Chondrocyte (in vitro differentiated cells): ENCODE results near the gene FHL2. TPM values are rescaled to one million over a fixed set of nuclear protein-coding genes. Genes with fewer than 3 reads are reported as not detected.
A peak's percentile ranks its signal among the peaks of the same experiment; 100 is the strongest.

ENCODE experiments used
- DNase-seq: peaks from one replicate; pipeline ENCODE4 v3.0.0; 2021; ENCODE audit warnings: mixed read lengths, low spot score
- H3K27ac Mint-ChIP-seq: one replicate; pipeline ENCODE4 v1.8.0; 2021; ENCODE audit warnings: mild to moderate bottlenecking, moderate library complexity, mixed read lengths; ENCODE audit not compliant: unreplicated experiment
- H3K27me3 Mint-ChIP-seq: 2 replicates; pipeline ENCODE4 v1.8.0; 2021; ENCODE audit warnings: low read depth, mixed read lengths
- H3K36me3 Mint-ChIP-seq: 2 replicates; pipeline ENCODE4 v1.8.0; 2021; ENCODE audit warnings: low read depth, mixed read lengths
- H3K4me1 Mint-ChIP-seq: 2 replicates; pipeline ENCODE4 v1.8.0; 2021; ENCODE audit warnings: low read depth, mild to moderate bottlenecking, mixed read lengths
- H3K4me3 Mint-ChIP-seq: one replicate; pipeline ENCODE4 v1.8.0; 2021; ENCODE audit warnings: mild to moderate bottlenecking, moderate library complexity, mixed read lengths; ENCODE audit not compliant: unreplicated experiment
- H3K9me3 Mint-ChIP-seq: 2 replicates; pipeline ENCODE4 v1.8.0; 2021; ENCODE audit warnings: low read depth, mixed read lengths
- total RNA-seq: library from RNA; stranded (reverse); gene quantifications from 3 replicates; pipeline ENCODE4 v1.2.1, GENCODE V29; 2021
- TF ChIP-seq, protein P1 (sequence below): fragments of 200-600 bp; sonication (generic); IDR thresholded peaks from 2 replicates; pipeline ENCODE4 v1.5.0; 2021; ENCODE audit warnings: antibody characterized with exemption, mild to moderate bottlenecking, moderate library complexity

Gene FHL2
- total RNA-seq, 1 donor from 2014 or later, result 104 TPM

DNA sequence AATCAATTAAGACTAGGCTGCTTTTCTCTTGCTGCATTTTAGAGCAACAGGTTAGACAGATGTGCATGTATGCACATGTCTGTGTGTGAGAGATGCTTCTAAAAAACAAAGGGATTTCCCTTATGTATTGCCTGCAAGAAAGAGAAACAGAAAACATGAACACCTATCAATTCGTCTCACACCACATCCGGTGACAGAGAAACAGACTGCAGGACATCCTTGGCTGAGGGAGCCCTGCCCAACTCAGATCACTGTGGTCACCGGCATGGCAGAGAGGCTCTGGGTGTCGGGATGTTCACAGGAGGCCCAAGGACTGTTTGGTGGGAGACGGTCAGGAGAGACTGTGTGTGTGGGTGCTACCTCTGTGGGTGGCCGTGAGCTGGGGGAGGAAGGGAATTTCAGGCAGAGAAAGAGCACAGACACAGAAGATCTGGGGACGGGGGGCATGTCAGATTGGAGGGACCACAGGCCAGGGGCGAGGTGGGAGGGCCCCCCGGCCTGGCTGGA is 24.9 kb downstream of the FHL2 start:
- H3K36me3 Mint-ChIP-seq, result peaks cover 49% of the 10 kb centered on the region
- no peaks in the 10 kb centered on the region for H3K27me3 Mint-ChIP-seq
- no peak overlapping the region for H3K4me3 Mint-ChIP-seq
- H3K4me1 Mint-ChIP-seq, result peaks cover 86% of the 10 kb centered on the region
- TF ChIP-seq, protein P1, sequence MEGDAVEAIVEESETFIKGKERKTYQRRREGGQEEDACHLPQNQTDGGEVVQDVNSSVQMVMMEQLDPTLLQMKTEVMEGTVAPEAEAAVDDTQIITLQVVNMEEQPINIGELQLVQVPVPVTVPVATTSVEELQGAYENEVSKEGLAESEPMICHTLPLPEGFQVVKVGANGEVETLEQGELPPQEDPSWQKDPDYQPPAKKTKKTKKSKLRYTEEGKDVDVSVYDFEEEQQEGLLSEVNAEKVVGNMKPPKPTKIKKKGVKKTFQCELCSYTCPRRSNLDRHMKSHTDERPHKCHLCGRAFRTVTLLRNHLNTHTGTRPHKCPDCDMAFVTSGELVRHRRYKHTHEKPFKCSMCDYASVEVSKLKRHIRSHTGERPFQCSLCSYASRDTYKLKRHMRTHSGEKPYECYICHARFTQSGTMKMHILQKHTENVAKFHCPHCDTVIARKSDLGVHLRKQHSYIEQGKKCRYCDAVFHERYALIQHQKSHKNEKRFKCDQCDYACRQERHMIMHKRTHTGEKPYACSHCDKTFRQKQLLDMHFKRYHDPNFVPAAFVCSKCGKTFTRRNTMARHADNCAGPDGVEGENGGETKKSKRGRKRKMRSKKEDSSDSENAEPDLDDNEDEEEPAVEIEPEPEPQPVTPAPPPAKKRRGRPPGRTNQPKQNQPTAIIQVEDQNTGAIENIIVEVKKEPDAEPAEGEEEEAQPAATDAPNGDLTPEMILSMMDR, result no peak
- no peaks in the 10 kb centered on the region for H3K9me3 Mint-ChIP-seq
- peak; percentile 69 for DNase-seq
- H3K27ac Mint-ChIP-seq, result peak overlapping the region; percentile 59

DNA sequence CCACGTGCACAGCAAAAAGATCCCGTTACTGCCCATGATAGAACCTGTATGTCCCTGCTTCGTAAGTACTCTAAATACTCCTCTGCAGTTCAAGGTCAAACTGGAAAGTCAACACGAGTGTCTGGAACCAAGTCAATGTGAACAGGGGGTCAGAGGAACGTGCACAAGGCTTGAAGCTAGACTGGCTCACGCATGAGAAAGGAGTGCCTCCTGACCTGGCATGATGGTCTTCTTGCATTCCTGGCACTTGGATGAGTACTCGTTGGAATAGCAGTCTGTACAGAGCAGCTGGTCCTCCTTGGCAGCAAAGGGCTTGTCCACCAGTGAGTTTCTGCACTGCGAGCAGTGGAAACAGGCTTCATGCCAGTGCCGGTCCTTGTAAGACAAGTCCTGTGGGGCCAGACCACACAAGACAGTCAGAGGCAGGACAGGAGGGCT is 25.5 kb downstream of the FHL2 start:
- peak; percentile 61 for DNase-seq
- Mint-ChIP-seq H3K9me3 (no peaks in the 10 kb centered on the region), H3K4me1 (peaks cover 82% of the 10 kb centered on the region), H3K27me3 (no peaks in the 10 kb centered on the region), H3K4me3 (no peak overlapping the region), H3K27ac (peak overlapping the region; percentile 43), H3K36me3 (peaks cover 51% of the 10 kb centered on the region)
- TF ChIP-seq, protein P1, result no peak

DNA sequence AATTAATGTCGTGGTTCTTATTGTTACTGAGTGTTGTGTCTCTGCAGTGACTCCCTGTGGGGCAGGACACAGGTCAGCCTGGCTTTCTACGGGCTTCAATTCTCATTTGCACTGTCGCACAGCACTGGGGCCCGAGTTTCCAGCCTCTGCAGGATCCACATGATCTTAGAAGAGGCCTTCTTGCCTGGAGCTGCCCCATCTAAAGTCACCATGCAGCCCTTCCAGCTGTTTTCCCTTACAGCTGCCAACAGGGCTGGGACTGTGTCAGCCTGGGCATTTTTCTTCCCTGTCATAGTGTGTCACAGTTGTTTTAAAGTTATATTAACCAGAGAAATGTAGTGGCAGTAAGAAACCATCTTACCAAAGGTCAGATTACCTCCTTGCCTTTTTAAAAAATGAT is 27.0 kb downstream of the FHL2 start:
- no peaks in the 10 kb centered on the region for H3K9me3 Mint-ChIP-seq
- DNase-seq, result peak; percentile 24
- TF ChIP-seq, protein P1, result no peak
- no peaks in the 10 kb centered on the region for H3K27me3 Mint-ChIP-seq
- H3K27ac Mint-ChIP-seq, result no peak overlapping the region
- H3K4me3 Mint-ChIP-seq, result no peak overlapping the region
- peaks cover 52% of the 10 kb centered on the region for H3K36me3 Mint-ChIP-seq
- peaks cover 67% of the 10 kb centered on the region for H3K4me1 Mint-ChIP-seq

DNA sequence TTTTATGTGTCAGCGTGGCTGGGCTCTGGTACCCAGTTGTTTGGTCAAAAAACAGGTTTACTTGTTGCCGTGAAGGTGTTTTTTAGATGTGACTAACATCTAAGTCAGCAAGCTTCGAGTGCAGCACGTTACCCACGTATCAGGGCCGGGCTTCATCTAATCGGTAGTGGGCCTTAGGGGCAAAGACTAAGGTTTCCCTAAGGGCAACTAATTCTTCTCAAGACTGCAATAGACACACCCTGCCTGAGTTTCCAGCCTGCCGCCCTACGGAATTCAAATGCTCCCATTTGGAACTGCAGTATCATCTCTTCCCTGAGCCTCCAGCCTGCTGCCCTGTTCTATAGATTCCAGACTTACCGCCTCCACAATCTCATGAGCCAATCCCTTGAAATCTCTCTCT is 27.7 kb downstream of the FHL2 start:
- peaks cover 50% of the 10 kb centered on the region for H3K36me3 Mint-ChIP-seq
- no peaks in the 10 kb centered on the region for H3K27me3 Mint-ChIP-seq
- H3K27ac Mint-ChIP-seq, result peak overlapping the region; percentile 52
- H3K4me3 Mint-ChIP-seq, result no peak overlapping the region
- peaks cover 61% of the 10 kb centered on the region for H3K4me1 Mint-ChIP-seq
- TF ChIP-seq, protein P1, result no peak
- no peaks in the 10 kb centered on the region for H3K9me3 Mint-ChIP-seq
- peak; percentile 41 for DNase-seq

DNA sequence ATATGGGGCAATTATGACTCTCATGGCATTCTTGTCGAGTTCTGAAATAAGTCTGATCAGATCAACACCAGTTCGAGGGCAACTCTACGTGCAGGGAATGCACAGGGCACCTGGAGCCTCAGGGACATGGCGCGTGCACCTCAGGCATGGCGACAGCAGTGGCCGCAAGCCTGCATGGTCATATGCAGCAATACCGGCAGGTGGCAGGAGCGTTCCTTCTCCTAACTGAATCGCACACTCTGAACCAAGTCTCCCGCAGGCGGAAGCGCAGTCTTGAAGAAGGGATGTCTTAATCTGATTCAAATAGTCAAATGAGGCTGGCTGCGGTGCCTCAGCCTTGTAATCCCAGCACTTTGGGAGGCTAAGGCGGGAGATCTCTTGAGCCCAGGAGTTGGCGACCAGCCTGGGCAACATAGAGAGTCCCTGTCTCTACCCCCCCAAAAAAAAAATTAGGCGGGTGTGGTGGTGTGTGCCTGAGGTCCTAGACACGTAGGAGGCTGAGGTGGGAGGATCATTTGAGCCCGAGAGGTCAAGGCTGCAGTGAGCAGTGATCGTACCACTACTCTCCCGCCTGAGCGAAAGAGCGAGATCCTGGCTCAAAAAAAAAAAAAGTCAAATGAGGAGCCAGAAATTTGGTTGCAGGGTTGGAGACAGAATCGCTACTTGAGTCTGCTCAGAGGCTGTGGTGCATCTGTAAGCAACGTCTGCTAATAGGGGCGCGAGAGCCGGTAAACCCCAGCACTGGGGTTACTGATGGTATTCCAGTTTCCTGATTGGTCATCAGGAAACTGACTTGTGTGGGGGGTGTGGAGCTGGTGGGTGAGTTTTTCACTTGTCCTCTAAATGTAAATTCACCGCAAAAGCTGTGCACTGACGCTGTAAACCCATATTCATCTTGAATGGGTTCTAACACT is 28.8 kb downstream of the FHL2 start:
- Mint-ChIP-seq H3K4me1 (peaks cover 49% of the 10 kb centered on the region), H3K27ac (peak overlapping the region; percentile 67), H3K9me3 (no peaks in the 10 kb centered on the region), H3K4me3 (no peak overlapping the region), H3K36me3 (peaks cover 52% of the 10 kb centered on the region), H3K27me3 (no peaks in the 10 kb centered on the region)
- DNase-seq, result peak; percentile 84
- TF ChIP-seq, protein P1, result peak; percentile 91
